GM18499 (cell line): ENCODE results near the gene YIPF6.
"Not testable (repeated sequence)": the region's sequence is repeated elsewhere in the genome, so short reads cannot be mapped to it uniquely, and the experiment has no call there.

Experiments used
- ATAC-seq: cut with Tn5 transposase; IDR thresholded peaks from one replicate; pipeline ENCODE4 v1.9.1; 2021; ENCODE audit warnings: moderate number of reproducible peaks; ENCODE audit not compliant: insufficient read depth, unreplicated experiment

The YIPF6 gene, protein sequence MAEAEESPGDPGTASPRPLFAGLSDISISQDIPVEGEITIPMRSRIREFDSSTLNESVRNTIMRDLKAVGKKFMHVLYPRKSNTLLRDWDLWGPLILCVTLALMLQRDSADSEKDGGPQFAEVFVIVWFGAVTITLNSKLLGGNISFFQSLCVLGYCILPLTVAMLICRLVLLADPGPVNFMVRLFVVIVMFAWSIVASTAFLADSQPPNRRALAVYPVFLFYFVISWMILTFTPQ

DNA sequence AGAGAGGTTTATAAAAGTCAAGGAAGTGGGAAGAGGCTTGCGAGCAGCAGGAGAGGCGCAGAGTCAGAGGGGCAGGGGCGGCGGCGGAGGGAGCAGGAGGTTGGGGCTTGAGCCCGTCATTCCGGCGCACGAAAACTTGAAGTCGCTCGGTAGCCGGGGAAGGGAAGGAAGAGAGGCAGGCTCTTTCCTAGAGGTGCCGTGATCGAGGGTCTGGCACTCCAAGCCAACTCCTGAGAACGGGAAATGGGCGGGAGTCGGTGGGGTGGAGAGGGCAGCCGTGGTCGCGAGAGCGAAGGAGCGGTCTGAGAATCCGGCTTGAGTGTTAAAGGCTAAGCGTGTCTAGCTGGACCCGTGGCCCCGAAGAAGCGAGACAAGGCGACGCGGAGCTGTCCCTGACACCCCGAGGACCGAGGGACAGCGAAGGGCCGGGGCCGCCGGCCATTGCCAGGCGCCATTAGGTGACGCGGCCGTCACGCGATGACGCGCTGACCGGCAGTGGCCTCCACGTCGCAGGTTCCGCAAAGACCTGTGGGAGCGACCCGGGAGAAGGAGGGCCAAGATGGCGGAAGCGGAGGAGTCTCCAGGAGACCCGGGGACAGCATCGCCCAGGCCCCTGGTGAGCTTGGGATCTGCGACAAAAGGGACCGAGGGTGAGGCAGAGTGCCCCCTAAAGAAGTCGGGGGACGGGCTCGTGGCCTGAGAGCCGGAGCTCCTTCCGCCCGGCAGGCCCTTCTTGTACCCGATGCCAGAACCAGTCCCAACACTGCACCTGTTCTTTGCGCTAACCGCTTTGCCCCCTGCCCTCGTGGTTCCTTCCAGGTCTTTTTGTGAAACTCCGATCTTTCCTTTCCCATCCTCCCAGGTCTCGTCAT, at the start of gene YIPF6:
TSS of gene YIPF6 (plus strand) at position 544 of the 872 bp plus-strand sequence. CDS start at position 560, 16 bp downstream.
- ATAC-seq = peak; percentile 84

DNA sequence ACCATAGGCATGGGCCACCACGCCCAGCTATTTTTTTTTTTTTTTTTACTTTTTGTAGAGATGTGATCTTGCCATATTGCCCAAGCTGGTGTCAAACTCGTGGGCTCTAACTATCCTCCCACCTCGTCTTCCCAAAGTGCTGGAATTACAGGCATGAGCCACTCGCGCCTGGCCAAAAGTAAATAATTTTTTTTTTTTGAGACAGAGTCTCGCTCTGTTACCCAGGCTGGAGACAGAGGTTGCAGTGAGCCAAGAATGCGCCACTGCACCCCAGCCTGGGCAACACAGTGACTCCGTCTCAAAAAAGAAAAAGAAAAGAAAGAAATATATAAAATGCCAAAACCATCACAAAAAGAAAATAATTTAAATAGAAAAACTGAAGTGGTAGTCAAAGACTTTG, 47.1 kb upstream of the YIPF6 start:
- ATAC-seq = no peak

DNA sequence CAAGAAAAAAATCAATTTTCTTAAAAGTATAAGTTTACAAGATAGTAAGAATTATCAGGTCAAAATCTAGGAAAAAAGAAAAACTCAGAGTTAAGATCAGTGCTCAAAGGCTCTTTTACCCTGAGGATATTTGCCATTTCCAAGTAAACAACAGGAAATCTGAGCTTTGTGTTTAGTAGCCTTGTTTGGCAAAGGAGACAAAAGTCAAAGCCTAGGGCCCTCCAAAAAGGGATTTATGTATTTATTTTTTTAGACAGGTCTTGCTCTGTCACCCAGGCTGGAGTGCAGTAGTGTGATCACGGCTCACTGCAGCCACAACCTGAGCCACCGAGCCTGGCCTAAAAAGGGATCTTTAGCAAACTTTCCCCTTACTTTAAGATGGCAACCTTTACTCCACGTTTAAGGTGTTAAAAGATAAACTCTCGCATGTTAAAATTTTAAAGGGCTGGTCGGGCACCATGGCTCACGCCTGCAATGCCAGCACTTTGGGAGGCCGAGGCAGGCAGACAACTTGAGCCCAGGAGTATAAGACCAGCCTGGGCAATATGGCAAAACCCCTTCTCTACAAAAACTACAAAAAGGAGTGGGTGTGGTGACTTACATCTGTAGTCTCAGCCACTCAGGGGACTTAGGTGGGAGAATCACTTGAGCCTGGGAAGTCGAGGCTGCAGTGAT, 44.2 kb upstream of the YIPF6 start:
- no peak for ATAC-seq

DNA sequence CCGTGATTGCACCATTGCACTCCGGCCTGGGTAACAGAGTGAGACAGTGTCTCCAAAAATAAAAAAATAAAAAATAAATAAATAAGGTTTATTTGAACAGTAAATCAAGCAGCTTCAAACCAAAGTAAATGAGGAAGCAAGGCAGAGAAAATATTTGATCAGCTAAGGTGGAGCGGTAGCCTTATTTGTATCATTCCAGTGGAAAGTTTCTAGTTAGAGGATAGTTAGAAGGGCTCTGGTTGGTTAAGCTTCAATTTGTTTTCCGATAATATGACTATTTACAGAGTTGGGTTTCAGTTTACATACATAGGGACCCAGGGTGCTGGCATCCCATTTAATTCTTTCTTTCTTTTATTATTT, 43.7 kb upstream of the YIPF6 start:
- no peak for ATAC-seq

DNA sequence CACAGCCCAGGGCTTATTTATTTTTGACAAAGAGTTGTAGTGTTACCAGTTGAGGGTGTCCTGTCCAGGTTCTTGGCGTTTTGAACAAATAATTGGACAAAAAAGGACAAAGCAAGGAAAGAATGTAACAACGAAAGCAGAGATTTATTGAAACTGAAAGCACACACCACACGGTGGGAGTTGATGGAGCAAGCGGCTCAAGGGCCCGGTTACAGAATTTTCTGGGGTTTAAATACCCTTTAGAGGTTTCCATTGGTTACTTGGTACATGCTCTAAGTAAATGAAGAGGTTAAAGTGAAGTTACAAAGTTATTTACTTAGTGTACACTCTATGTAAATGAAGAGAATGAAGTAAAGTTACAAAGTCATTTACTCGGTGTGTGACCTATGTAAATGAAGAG, 37.8 kb upstream of the YIPF6 start:
- no peak for ATAC-seq

DNA sequence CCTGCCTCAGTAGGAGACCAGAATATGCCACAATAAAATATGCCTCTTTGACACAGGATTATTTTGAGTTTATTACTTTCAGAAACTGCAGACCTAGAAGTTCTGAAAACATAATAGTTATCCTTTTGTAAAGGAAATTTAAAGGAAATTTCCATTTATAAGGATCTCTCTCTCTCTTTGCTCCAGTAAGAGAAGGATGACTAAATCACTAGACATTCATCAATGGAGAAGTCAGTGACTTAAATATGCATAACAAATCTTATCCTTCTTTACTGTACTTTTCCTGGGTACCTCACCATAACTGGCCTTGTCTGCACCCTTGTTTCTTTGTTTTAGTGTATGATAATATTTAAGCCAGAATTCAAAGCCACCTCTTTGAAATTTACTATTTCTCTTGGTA, 37.3 kb upstream of the YIPF6 start:
- no peak for ATAC-seq

DNA sequence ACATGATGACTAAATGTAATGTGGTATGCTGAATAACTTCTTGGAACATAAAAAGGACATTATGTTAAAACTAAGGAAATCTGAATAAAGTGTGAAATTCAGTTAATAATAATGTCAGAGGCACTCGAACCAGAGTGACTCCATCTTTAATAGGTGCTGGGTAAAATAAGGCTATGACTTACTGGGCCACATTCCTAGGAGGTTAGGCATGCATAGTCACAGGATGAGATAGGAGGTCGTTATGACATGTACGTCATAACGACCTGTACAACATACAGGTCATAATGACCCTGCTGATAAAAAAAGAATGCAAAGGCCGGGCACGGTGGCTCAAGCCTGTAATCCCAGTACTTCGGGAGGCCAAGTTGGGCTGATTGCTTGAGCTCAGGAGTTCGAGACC, 36.7 kb upstream of the YIPF6 start:
- no peak for ATAC-seq

DNA sequence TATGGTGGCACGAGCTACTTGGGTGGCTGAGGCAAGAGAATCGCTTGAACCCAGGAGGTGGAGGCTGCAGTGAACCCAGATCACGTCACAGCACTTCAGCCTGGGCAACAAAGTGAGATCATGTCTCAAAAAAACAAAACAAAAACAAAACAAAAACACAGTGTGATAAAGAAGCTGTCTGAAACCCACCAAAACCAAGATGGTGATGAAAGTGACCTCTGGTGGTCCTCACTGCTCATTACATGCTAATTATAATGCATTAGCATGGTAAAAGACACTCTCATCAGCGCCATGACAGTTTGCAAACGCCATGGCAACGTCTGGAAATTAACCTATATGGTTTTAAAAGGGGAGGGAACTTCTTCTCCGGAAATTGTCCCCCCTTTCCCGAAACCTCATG, 36.2 kb upstream of the YIPF6 start:
- no peak for ATAC-seq

DNA sequence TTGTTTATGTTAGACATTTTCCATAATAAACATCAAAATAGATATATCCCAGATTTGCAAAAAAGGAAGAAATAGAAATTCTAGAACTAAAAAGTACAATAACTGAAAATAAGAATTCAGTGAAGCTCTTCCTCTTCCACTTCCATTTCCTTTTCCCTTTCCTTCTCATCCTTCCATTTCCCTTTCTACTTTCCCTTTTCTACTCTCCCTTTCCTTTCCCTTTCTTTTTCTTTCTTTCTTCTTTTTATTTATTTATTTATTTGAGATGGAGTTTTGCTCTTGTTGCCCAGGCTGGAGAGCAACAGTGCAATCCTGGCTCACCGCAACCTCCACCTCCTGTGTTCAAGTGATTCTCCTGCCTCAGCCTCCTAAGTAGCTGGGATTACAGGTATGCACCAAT, 35.0 kb upstream of the YIPF6 start:
- ATAC-seq = no peak

DNA sequence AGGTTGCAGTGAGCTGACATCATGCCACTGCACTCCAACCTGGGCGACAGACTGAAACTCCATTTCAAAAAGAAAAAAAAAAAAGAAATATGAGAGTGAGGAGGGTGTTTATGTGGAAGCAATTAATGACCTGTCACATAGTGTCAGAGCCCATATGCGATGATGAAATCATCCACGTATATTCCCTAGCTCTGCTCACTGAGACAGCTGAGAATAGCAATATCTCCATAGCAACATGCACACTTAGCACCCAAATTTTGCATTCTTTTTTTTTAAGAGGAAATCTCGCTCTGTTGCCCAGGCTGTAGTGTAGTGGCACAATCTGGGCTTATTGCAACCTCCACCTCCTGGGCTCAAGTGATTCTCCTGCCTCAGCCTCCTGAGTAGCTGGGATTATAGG, 34.1 kb upstream of the YIPF6 start:
- ATAC-seq = no peak

DNA sequence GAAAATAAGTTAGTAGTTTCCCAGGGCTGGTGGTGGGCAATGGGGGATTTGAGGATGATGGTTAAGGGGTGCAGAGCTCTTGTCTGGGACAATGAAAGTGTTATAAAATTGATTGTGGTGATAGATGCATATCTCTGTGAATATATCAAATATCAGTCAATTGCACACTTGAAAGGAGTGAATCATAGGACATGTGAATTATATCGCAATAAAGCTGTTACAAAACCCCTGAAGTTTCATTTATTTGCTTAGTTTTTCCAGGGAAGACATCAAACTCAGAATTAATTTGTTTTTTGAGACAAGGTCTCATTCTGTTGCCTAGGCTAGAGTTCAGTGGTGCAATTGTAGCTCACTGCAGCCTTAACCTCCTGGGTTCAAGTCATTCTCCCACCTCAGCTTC, 17.9 kb upstream of the YIPF6 start:
- ATAC-seq = no peak

DNA sequence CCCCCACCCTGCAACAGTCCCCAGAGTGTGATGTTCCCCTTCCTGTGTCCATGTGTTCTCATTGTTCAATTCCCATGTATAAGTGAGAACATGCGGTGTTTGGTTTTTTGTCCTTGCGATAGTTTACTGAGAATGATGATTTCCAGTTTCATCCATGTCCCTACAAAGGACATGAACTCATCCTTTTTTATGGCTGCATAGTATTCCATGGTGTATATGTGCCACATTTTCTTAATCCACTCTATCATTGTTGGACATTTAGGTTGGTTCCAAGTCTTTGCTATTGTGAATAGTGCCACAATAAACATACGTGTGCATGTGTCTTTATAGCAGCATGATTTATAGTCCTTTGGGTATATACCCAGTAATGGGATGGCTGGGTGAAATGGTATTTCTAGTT, 12.7 kb upstream of the YIPF6 start:
- ATAC-seq = not testable (repeated sequence)

DNA sequence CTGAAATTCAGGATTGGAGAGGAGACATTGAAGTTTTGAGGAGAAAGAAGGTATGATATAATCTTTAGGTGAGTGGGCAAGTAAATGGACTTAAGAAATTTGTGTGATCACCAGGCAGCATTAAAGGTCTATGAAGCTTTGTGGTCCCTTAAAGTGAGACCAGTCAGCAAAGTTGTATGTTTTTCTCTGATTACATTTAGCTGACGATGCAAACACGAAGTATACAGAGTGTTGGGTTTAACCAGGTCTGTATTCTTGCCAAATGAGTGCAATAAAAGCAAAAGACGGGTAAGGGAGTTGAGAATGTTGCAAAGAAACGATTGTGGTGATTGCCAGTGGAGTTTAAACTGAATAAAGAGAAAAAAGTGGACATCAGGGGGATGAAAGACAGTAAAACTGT, 11.6 kb upstream of the YIPF6 start:
- ATAC-seq = no peak

DNA sequence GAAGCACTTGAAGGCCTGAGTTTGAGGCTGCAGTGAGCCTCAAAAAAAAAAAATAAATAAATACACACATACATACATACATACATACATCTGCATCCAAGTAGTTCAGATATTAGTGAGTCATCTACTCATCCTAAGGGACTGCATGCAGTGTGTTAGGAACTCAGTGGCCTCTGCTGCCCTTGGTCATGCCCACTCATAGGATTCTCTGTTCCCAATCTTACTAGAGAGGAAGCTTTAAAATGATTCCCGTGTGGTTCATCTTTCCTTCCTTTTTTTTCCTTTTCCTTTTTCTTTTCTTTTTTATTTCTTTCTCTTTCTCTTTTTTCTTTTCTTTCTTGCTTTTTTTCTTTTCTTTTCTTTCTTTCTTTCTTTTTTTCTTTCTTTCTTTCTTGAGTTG, 10.9 kb upstream of the YIPF6 start:
- ATAC-seq = no peak

DNA sequence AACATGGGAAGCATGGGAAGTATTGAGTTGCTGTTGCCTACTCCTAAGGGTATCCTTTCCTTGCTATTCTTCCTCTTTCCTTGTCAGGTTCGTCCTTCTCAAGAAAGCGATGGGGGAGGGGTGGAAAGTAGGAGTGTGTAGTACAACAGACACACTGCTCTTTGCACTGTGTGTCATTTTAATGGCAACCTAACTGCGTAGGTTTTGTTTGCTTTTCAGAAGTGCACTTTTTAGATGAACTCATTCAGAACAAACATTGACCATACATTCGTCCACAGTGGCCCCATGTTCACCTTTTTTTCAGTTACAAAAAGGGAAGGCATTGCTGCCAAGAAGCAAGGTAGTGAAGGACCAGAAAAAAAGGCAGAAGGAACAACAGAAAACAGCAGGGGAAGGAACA, 10.2 kb upstream of the YIPF6 start:
- no peak for ATAC-seq

DNA sequence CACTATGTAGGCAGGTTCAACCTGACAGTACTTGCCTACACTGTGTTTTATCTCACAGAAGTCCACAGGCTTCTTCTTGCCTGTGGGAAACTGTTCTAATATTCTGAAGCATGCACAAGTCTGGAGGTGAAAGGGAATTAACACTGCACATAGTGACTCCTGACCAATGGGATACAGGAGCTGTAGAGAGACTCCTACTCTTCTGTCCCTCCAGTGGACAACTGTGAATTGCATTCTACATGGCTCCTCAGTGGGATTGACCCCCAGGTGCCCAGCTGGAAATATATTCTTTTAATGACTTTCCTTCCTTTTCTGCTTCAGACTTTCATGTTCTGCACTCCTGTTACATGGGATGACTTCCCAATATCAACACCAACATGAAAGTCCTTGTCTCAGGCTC, 8.2 kb upstream of the YIPF6 start:
- no peak for ATAC-seq

DNA sequence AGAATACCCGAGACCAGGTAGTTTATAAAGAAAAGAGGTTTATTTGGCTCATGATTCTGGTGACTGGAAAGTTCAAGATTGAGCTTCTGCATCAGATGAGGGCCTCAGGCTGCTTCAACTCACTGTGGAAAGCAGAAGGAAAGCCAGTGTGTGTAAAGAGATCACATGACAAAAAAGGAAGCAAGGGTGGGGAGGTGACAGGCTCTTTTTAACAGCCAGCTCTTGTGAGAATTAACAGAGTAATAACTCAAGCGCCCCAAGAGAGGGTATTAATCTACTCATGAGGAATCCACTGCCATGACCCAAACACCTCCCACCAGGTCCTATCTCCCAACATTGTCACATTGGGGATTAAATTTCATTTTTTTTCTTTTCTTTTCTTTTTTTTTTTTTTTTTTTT, 6.3 kb upstream of the YIPF6 start:
- no peak for ATAC-seq

DNA sequence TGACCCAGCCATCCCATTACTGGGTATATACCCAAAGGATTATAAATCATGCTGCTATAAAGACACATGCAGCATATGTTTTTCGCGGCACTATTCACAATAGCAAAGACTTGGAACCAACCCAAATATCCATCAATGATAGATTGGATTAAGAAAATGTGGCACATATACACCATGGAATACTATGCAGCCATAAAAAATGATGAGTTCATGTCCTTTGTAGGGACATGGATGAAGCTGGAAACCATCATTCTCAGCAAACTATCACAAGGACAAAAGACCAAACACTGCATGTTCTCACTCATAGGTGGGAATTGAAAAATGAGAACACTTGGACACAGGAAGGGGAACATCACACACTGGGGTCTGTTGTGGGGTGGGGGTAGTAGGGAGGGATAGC, 5.1 kb upstream of the YIPF6 start:
- ATAC-seq = not testable (repeated sequence)

DNA sequence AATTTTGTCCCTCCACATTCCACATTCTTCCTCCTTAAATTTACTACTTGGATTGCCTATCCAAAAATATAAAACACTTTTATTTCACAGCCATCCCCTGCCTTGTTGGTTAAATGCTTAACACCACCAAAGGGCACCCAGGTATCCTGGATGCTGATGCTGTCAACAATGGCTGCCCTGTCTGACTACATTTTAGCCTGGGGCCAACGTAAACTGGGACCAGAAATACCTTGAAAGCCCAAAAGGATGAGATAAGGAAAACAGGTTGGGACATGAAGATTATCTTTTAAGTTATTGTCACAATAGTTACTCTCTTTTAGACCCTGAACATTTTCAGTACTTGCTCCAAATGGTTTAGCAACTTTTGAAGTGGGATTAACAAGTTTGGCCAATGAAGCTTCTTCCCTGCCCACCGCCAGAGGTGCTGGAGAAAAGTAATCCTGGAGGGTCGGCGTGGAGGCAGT, 775 bp upstream of the YIPF6 start:
- ATAC-seq = no peak

DNA sequence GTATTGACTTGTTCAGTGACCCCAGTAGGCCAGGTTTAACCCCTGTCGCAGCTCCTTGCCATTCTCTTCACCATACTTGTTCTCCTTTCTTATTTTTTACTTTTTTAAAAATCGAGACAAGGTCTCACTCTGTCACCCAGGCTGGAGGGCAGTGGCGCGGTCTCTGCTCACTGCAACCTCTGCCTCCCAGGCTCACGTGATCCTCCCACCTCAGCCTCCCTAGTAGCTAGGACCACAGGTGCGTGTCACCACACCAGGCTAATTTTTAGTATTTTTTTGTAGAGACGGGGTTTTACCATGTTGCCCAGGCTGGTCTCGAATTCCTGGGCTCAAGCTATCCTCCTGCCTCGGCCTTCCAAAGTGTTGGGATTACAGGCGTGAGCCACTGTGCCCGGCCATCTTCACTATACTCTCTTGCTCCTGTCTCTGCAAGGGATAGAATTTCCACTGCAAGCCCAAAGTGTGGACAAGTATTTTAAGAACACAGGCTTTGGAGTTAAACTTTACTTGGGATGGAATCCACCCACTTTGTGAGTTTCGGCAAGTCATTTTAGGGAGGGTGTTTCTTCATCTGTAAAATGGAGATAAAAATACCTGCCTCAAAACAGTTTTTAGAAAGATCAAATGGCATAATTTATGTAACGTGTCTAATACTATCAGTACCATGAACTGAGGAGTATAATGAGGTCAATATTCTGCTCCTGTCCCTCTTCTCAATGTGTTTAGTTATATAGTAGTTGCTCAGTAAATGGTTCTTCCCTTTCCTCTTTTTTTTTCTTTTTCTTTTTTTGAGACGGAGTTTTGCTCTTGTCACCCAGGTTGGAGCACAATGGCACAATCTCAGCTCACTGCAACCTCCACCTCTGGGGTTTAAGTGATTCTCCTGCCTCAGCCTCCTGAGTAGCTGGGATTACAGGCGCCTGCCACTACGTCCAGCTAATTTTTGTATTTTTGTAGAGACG, 973 bp downstream of the YIPF6 start:
- no peak for ATAC-seq
